Suppressor macrophage treated with lipopolysaccharide for 4 hours (primary cell): ENCODE measurements around the gene HTATIP2.
"Not testable (repeated sequence)": the region's sequence is repeated elsewhere in the genome, so short reads cannot be mapped to it uniquely, and the experiment has no call there.

ENCODE experiments used
- DNase-seq: peaks from one replicate; pipeline ENCODE4 v3.0.0-alpha.2; 2020

Gene HTATIP2

DNA sequence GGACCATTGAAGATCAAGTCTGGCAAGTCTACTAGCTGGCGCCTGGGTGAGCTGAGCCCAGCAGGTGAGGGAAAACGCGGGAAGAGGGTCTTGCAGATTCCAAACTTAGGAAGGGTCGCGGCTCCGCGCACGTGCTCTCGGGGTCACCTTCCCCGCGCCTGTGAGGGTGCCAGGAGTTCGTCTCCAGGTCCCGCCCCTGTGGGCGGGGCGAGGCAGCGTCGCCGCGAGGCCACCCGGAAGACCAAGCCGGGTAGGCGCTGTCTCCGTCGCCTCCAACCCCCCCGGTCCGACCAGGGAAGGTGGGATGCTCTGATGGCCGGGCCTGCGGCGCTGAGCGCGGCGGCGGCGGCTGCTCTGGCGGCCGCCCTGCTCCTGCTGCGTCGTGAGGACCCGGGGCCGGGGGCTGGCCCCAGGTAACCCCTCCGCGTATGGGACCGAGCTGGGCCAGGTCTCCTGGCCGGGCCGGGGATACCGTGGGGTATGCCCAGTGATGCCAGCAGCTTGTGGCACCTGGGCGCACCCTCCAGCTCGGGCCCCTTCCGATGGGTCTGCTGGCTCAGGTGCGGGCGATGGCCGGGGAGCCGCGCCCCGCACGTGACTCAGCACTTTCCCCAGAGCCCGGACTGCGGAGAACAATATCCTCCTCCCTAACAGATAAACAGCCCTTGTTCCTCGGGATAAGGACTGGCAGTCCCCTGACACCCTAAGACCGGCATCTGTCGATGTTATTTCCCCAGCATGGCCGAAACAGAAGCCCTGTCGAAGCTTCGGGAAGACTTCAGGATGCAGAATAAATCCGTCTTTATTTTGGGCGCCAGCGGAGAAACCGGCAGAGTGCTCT, at the start of gene HTATIP2:
Gene HTATIP2, plus strand, starts transcription at position 215 of the 841 bp plus-strand sequence. Its CDS starts 524 bp downstream, at position 739.
- peak; percentile 66 for DNase-seq

GRCh38 chr11:20315800-20316199, 47.7 kb upstream of the HTATIP2 start:
- DNase-seq, result no peak

- DNase-seq, result no peak
These were observed 42.3 kb upstream of the HTATIP2 start for GRCh38 chr11:20321177-20321576.

- DNase-seq, result no peak
These were observed 36.1 kb upstream of the HTATIP2 start for GRCh38 chr11:20327377-20327935.

DNA sequence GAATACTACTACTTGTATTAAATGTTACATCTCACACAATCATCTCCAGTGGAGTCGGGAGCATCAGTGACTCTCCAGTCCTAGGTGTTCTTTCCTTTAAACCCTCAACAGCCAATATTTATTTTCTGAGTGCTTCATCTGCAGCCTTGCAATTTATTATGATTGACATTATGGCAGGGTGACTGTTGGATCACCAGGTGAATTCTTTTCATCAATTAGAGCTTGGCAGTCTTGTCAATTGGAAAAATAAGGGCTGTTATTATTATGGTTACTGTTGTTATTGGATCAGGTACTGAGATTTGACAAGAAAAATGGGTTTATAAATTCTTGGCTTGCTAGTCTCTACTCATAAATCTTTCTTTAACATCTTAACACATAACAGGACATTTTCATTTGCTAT, 27.5 kb upstream of the HTATIP2 start:
- no peak for DNase-seq

DNA sequence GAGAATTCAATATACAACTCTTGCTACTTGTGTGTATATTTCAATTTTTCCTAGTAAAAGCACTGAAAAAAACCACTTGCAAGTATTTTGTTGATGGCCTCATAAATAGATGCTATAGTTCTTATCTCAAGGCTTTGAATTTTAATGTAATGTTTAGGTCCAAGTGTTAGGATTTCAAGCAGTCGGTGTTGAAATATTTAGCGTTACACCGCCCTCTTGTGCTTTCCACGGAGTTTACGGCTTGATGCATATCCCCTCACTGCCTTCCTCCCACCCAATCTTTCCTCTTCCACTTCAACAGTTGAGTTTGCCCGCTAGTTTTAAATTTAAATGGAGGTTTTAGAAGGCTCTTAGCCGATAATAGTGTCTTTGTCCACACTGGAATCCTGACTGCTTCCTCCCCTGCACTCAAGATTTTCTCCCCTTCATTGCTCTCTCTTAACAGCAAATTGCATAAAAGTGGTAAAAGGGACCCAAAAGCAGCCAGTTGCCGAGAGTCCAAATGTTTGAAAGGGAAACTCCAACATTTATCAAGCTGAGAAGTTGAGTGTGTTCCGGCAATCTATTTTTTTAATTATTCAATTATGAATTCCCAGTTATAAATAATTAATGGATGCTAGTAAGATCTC, 25.9 kb upstream of the HTATIP2 start:
- DNase-seq, result no peak

GRCh38 chr11:20342347-20343141, 21.0 kb upstream of the HTATIP2 start:
- DNase-seq, result no peak

- peak; percentile 17 for DNase-seq
These were observed 12.4 kb upstream of the HTATIP2 start for GRCh38 chr11:20351136-20351535.

- DNase-seq, result no peak
These were observed 11.7 kb upstream of the HTATIP2 start for GRCh38 chr11:20351751-20352262.

GRCh38 chr11:20353829-20354434, 9.6 kb upstream of the HTATIP2 start:
- peak; percentile 59 for DNase-seq

DNA sequence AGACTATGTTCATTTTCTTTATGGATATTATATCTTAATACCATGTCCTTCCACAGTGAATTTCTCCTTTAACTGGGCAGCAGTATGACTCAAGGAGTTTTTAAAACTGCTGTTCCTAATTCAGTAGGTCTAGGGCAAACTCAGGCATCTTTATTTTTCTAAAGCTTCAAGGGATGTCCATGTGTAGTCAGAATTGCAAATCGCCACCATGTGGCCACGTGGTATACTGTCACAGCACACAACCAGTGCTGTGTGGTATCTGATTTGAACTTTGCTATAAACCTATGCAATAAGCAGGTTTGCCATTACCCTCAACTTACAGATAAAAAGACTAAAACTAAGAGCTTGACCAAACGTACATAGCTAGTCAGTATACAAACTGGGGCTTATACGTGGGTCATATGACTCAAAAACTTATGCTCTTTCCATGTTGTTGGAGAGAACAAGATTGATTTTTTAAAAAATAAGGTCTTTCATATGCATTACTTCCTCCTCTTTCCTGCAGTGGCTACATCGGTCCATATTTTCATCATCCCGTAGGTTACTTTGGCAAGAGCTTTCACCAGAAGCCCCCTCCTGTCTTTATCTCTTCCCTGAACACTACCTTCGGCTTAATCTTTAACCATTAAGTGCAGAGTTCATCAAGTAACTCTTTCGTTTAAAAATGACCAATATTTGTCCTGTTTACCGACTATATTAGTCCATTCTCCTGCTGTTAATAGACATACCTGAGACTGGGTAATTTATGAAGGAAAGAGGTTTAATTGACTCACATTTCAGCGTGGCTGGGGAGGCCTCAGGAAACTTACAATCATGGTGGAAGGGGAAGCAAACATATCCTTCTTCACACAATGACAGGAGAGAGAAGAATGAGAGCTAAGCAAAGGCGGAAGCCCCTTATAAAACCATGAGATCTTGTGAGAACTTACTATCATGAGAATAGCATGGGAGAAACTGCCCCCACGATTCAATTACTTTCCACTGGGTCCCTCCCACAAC, 8.0 kb upstream of the HTATIP2 start:
- peak; percentile 32 for DNase-seq

GRCh38 chr11:20357150-20357549, 6.4 kb upstream of the HTATIP2 start:
- no peak for DNase-seq

DNA sequence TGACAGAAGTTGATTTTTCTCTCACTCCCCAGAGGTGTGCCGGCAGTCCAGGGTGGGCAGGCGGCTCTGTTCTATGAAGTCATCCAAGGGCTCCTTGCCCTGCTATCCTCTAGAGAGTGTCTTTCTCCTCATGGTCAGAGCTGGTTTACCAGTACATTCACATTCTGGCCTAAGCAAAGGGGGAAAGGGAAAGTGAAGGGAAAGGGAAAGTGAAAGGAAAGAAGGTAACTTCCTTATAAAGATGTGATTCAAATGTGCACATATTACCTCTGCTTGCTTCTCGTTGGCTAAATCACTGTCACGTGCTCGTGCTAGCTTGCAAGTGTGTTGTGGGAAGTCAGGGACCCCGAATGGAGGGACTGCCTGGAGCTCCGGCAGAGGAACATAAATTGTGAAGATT, 2.9 kb upstream of the HTATIP2 start:
- DNase-seq, result peak; percentile 76

DNA sequence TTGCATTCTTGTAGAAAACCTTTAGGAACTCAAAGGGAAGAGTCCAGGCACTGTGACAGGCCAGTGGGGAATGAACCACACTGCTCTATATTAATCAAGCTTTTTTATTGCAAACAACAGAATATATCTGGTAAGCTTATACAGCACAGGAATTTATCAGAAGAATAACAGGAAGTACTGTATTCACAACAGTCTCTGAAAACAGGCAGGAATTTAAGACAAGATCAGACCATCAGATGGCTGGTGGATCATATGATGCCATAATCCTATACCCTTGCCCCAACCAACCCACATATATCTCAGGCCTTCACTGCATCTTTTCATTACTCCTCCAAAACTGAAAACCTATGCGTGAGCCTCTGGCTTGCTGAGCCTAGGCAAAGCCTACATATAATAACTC, 1.0 kb upstream of the HTATIP2 start:
- DNase-seq, result no peak

- no peak for DNase-seq
These were observed 390 bp upstream of the HTATIP2 start for GRCh38 chr11:20363149-20363499.

GRCh38 chr11:20364341-20364792, 853 bp downstream of the HTATIP2 start:
- no peak for DNase-seq

DNA sequence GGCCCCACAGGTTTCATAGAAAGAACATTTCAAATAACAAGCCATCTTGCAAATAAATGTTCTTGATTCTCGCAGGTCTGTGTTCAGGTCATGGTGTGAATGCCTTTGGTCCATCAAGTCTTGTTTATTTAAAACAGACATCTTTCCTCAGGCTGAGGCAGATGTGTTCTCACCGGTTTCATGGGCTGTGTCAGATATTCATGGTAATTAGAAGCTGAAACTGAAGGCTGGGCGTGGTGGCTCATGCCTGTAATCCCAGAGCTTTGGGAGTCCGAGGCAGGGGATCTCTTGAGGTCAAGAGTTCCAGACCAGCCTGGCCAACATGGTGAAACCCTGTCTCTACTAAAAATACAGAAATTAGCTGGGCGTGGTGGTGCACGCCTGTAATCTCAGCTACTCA, 2.0 kb downstream of the HTATIP2 start:
- DNase-seq, result not testable (repeated sequence)

- DNase-seq, result peak; percentile 86
These were observed 3.9 kb downstream of the HTATIP2 start for GRCh38 chr11:20367313-20367948.

DNA sequence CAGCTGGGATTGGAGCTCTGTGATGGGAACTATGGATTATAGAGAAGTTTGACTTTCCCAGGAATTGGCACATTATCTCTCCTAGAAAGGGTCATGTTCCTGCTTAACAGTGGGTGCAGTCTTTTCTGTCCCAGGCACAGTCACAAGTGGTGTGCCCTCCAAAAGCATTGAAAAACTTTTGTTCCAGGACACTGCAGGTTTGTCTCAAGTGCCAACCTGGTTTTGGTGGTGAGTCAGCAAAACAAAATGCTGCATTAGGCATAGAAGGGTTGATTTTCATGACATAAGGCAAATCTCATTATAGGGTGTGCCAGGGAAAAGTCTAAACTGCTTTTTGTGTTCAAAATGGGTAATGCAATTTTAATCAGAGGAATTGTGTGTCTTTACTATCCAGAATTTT, 4.9 kb downstream of the HTATIP2 start:
- no peak for DNase-seq

- no peak for DNase-seq
These were observed 6.3 kb downstream of the HTATIP2 start for GRCh38 chr11:20369826-20370225.
